ENCODE results near the gene PARVA.

PARVA gene

DNA sequence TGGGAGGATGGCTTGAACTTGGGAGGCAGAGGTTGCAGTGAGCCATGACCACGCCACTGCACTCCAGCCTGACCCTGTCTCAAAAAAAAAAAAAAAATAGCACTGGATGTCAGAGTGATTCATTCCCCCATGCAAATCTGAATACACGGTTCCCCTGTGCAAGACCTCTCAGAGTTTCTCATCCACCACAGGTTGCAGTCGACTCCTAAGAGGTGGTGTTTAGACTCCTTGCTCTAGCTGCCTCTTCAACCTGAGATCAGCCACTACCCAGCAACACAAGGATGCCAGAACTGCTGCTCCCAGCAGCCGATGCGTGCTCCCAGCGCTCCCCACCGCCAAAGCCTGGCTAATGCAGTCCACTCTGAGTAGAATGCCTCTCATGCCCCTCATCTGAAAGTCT lies 97.5 kb downstream of the PARVA start:
- H3K4me3 ChIP-seq (ENCODE audit: low read length): no peak overlapping the region
- TF ChIP-seq, protein P1, sequence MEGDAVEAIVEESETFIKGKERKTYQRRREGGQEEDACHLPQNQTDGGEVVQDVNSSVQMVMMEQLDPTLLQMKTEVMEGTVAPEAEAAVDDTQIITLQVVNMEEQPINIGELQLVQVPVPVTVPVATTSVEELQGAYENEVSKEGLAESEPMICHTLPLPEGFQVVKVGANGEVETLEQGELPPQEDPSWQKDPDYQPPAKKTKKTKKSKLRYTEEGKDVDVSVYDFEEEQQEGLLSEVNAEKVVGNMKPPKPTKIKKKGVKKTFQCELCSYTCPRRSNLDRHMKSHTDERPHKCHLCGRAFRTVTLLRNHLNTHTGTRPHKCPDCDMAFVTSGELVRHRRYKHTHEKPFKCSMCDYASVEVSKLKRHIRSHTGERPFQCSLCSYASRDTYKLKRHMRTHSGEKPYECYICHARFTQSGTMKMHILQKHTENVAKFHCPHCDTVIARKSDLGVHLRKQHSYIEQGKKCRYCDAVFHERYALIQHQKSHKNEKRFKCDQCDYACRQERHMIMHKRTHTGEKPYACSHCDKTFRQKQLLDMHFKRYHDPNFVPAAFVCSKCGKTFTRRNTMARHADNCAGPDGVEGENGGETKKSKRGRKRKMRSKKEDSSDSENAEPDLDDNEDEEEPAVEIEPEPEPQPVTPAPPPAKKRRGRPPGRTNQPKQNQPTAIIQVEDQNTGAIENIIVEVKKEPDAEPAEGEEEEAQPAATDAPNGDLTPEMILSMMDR (IDR thresholded peaks at IDR 0.05; ENCODE audit: insufficient read depth, low read depth, low read length, missing control alignments): no peak
- no peak for DNase-seq (ENCODE audit: low read depth)

- TF ChIP-seq, protein P1 (IDR thresholded peaks at IDR 0.05; ENCODE audit: insufficient read depth, low read depth, low read length, missing control alignments): no peak
- DNase-seq (ENCODE audit: low read depth): peak; percentile 95
These were observed 101.4 kb downstream of the PARVA start for GRCh38 chr11:12478743-12479142.

GRCh38 chr11:12480401-12480800 lies 103.0 kb downstream of the PARVA start:
- DNase-seq (ENCODE audit: low read depth): peak; percentile 32
- H3K4me3 ChIP-seq (ENCODE audit: low read length): no peak overlapping the region
- TF ChIP-seq, protein P1 (IDR thresholded peaks at IDR 0.05; ENCODE audit: insufficient read depth, low read depth, low read length, missing control alignments): no peak

More at GRCh38 chr11:12478743-12479142, 101.4 kb downstream of the PARVA start:
- H3K4me3 ChIP-seq (ENCODE audit: low read length): no peak overlapping the region

DNA sequence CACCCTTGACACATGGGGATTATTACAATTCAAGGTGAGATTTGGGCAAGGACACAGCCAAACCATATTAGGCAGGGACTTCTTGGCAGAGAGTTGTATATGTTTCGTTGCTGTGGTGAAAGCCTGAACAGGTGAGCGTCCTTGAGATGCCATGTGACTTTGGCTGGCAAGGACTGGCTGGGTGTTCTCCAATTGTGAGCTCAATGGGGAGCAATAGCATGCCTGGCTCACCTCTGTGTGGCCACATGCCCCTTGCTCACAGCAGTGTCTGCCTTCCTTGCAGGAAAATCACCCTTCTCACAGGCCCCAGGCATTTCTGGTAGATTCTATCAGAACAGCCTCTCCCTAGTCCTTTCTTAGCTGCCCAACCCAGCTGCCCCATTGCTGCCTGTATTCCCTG lies 105.5 kb downstream of the PARVA start:
- TF ChIP-seq, protein P1 (IDR thresholded peaks at IDR 0.05; ENCODE audit: insufficient read depth, low read depth, low read length, missing control alignments): no peak
- DNase-seq (ENCODE audit: low read depth): no peak
- no peak overlapping the region for H3K4me3 ChIP-seq (ENCODE audit: low read length)

GRCh38 chr11:12483604-12484003 lies 106.2 kb downstream of the PARVA start:
- H3K4me3 ChIP-seq (ENCODE audit: low read length): no peak overlapping the region
- DNase-seq (ENCODE audit: low read depth): no peak
- TF ChIP-seq, protein P1 (IDR thresholded peaks at IDR 0.05; ENCODE audit: insufficient read depth, low read depth, low read length, missing control alignments): no peak

DNA sequence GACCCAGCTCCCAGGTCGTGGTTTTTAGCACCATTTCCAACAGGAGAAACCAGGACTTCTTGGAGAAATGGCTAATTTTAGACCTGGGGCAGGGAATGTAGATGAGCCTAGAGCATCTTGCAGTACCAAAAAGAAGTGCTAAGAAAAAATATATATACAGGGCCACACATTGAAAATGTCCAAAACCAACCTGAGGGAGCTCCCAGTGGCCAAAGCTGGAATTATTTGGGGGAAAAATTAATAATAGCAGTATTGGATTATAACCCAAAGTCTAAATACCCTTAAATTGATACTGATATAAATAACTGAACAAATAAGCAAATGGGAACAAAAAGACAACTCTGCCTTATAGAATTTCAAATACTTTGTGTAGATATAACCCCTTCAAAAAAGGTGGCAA lies 108.0 kb downstream of the PARVA start:
- TF ChIP-seq, protein P1 (IDR thresholded peaks at IDR 0.05; ENCODE audit: insufficient read depth, low read depth, low read length, missing control alignments): peak; percentile 45
- DNase-seq (ENCODE audit: low read depth): no peak
- H3K4me3 ChIP-seq (ENCODE audit: low read length): no peak overlapping the region

- H3K4me3 ChIP-seq (ENCODE audit: low read length): no peak overlapping the region
- DNase-seq (ENCODE audit: low read depth): no peak
- TF ChIP-seq, protein P1 (IDR thresholded peaks at IDR 0.05; ENCODE audit: insufficient read depth, low read depth, low read length, missing control alignments): no peak
These were observed 111.9 kb downstream of the PARVA start for GRCh38 chr11:12489246-12489772.
